ENCODE results near the gene PPP1R3F.
"Not testable (repeated sequence)": the region's sequence is repeated elsewhere in the genome, so short reads cannot be mapped to it uniquely, and the experiment has no call there.

Gene PPP1R3F

GRCh38 chrX:49269010-49269766, 405 bp upstream of the PPP1R3F start:
- in situ Hi-C loops (cut with HindIII; ENCODE audit: low sequenced_read_pairs) = no loop called here

- in situ Hi-C loops (cut with HindIII; ENCODE audit: low sequenced_read_pairs) = no loop called here
Measured at GRCh38 chrX:49270249-49270921, 792 bp downstream of the PPP1R3F start.

- in situ Hi-C loops (cut with HindIII; ENCODE audit: low sequenced_read_pairs) = no loop called here
Measured at GRCh38 chrX:49271341-49271740, 1.7 kb downstream of the PPP1R3F start.

GRCh38 chrX:49272421-49272820, 2.8 kb downstream of the PPP1R3F start:
- in situ Hi-C loops (cut with HindIII; ENCODE audit: low sequenced_read_pairs) = no loop called here

DNA sequence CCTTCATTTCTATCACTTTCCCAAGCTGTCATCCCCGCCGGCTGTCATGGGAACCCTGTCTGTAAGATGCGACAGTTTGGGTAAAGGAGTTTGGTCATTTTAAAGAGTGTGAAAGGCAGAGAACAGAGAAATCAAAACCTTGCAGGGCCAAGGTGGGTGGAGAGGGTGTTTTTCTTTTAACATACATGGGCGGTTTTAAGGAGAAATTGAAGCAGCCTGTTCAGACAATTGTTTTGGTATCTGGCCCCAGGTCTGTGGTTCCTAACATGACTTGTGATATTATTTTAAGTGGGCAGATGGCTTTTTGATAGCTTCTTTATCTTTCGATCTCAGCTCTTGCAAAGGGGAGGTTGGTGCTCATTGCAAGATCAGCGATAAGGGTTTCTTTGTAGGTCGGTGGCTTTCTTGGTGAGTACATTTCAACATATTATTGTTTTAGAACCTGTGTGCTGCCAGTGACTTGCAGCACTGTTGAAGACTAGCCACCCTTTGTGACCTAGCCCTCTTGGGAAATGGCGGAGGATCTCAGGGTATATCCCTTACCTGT, 3.7 kb downstream of the PPP1R3F start:
- in situ Hi-C loops (cut with HindIII; ENCODE audit: low sequenced_read_pairs) = no loop called here

GRCh38 chrX:49276207-49276606, 6.6 kb downstream of the PPP1R3F start:
- in situ Hi-C loops (cut with HindIII; ENCODE audit: low sequenced_read_pairs) = no loop called here

- in situ Hi-C loops (cut with HindIII; ENCODE audit: low sequenced_read_pairs) = no loop called here
Measured at GRCh38 chrX:49276671-49277534, 7.3 kb downstream of the PPP1R3F start.

GRCh38 chrX:49277535-49277830, 7.9 kb downstream of the PPP1R3F start:
- in situ Hi-C loops (cut with HindIII; ENCODE audit: low sequenced_read_pairs) = no loop called here

- in situ Hi-C loops (cut with HindIII; ENCODE audit: low sequenced_read_pairs) = no loop called here
Measured at GRCh38 chrX:49278081-49278480, 8.5 kb downstream of the PPP1R3F start.

- in situ Hi-C loops (cut with HindIII; ENCODE audit: low sequenced_read_pairs) = no loop called here
Measured at GRCh38 chrX:49282647-49283011, 13.0 kb downstream of the PPP1R3F start.

DNA sequence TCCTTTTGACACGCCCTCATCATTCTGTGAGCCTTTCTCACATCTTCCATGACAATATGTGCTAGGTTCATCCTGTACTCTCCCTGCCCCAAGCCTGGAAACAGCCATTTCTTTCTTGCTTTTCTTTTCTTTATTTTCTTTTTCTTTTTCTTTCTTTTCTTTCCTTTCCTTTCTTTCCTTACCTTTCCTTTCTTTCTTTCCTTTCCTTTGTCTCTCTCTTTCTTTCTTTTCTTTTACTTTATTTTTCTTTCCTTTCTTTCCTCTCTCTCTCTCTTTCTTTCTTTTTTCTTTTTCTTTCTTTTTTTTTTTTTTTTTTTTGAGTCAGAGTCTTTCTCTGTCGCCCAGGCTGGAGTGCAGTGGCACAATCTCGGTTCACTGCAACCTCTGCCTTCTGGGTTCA, 14.6 kb downstream of the PPP1R3F start:
- in situ Hi-C loops (cut with HindIII; ENCODE audit: low sequenced_read_pairs) = no loop called here

GRCh38 chrX:49286136-49286535, 16.5 kb downstream of the PPP1R3F start:
- in situ Hi-C loops (cut with HindIII; ENCODE audit: low sequenced_read_pairs) = no loop called here

GRCh38 chrX:49286581-49286980, 17.0 kb downstream of the PPP1R3F start:
- in situ Hi-C loops (cut with HindIII; ENCODE audit: low sequenced_read_pairs) = no loop called here

DNA sequence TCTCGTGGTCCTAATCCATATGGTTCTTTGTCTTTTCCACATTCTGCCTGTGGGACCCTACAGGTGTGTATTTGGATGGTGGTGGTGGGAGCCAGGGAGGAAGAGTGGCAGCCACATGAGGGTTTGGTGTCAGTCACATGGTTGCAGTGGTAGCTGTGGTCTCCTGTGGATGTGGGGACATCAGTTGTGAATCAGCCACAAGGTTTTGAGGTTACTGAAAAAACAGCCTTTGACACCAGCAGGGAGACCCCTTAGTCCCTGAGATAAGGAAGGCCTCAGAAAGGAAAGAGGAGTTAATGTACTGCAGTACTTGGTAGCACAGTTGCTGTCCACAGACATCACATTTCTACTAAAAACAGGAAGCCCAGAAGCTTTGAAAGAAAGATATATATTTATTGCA, 18.1 kb downstream of the PPP1R3F start:
- in situ Hi-C loops (cut with HindIII; ENCODE audit: low sequenced_read_pairs) = no loop called here

DNA sequence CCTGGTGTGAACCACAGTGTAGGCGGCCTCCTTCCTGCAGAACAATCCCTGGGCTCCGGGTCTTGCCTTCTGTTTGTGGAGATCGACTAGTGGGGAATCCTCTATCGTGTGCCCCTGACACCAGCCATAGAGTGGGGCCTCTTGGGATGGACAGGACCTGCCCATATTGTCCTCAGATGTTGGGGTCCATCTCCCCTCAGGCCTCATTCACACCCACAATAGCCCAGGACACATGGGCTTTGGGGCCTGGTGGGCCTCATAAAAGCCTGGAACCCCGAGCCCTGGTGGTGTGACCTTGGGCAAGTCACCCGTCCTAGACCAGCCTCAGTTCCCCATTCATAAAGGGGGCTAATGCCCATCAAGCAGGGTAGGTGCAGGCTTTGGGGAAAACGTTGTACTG, 20.6 kb downstream of the PPP1R3F start:
- in situ Hi-C loops (cut with HindIII; ENCODE audit: low sequenced_read_pairs) = no loop called here

DNA sequence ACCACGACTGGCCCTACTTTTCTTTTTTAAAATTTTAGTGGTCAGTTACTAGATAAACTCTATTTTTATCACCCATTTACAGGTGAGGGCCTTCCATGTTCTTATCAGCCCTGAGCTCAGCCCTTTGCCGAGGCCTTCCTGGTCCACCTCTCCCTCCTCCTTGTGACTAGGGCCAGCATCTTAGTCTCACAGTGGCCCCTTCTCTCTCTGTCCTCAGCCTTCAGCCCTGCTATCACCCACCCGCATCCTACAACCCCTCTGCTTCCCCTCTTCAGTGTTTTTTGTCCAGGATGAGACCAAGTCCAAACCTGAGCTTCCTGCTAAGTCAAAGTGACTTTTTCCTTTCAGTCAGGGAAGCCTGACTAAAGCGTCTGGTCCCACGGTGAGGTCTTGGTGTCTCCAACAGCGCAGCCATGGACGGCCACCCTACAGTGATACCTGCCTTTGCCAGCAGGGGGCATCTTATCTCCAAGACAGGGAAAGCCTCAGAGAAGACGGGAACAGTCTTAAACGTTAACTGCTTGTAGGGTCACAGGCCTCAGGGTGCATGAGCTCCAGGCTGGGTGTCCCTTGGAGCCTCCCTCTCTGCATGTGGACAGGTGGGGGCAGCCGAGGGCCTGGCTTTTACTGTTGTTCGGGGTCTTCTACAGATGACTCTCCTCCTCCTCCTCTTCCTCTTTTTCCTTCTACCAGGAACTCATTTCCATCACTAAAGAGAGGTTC, 22.2 kb downstream of the PPP1R3F start:
- in situ Hi-C loops (cut with HindIII; ENCODE audit: low sequenced_read_pairs) = no loop called here

DNA sequence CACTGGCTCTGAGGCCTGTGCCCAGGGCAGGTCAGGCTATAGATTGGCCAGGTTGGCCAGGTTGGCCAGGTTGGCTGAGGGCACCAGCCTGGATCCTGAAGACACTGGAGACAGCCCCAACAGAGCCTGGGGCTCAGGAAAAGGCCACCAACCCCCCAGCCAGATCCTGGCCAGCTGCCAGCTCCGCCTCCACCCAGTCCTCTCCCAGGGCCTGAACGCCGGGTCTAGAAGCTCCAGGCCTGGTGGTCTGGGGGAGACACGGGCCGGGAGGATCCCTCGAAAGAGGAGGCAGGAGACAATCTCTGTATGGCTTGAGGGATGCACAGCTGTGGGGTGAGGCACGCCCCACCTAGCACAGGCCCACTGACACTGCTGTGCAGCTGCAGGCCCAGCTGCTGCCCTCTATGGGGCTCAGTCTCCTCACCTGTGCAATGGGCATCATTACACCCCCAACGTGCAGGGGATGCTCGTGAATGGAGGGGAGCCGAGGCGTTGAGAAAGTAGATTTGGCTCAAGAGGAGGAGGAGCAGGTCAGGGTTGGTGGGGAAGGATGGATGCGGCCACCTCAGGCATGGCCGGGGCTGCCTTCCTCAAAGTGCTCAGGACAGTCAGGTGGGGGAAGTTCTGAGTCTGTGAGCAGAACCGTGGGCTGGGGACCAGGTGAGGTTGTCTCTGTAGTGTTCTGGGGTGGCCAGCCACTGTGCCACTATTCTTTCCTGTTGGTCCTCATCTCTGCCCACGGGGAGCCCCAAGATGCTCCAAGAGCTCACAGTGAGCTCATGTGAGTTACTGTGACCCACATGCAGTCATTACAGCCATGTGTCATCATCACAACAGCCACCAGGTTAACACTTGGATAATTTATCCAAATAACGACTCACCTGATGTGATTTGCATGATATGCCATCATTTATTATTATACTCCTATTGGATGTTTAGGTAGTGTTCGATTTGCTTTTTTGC, 23.1 kb downstream of the PPP1R3F start:
- in situ Hi-C loops (cut with HindIII; ENCODE audit: low sequenced_read_pairs) = no loop called here

- in situ Hi-C loops (cut with HindIII; ENCODE audit: low sequenced_read_pairs) = not testable (repeated sequence)
Measured at GRCh38 chrX:49299293-49299692, 29.7 kb downstream of the PPP1R3F start.

GRCh38 chrX:49300703-49301102, 31.1 kb downstream of the PPP1R3F start:
- in situ Hi-C loops (cut with HindIII; ENCODE audit: low sequenced_read_pairs) = no loop called here

GRCh38 chrX:49303346-49303745, 33.8 kb downstream of the PPP1R3F start, which contains the start of gene GAGE10:
Gene GAGE10 (plus strand): TSS chrX:49303646. CDS start chrX:49304860, 1,214 bp downstream.
- in situ Hi-C loops (cut with HindIII; ENCODE audit: low sequenced_read_pairs) = no loop called here

Measured in endothelial cell of hepatic sinusoid (primary cell).